HG03108 (cell line): ENCODE results near the gene RHBDF1.
"Not testable (repeated sequence)": the region's sequence is repeated elsewhere in the genome, so short reads cannot be mapped to it uniquely, and the experiment has no call there.

Source experiments
- ATAC-seq: cut with Tn5 transposase; IDR thresholded peaks from one replicate; pipeline ENCODE4 v1.9.1; 2021; ENCODE audit warnings: moderate library complexity; ENCODE audit not compliant: unreplicated experiment

The RHBDF1 gene

GRCh38 chr16:37511-37910 lies 34.9 kb downstream of the RHBDF1 start:
- ATAC-seq: no peak

- no peak for ATAC-seq
Measured at GRCh38 chr16:36336-36984, 36.0 kb downstream of the RHBDF1 start.

- no peak for ATAC-seq
Measured at GRCh38 chr16:35678-36305, 36.6 kb downstream of the RHBDF1 start.

GRCh38 chr16:35011-35677 lies 37.3 kb downstream of the RHBDF1 start:
- ATAC-seq: no peak

GRCh38 chr16:34648-34987 lies 37.8 kb downstream of the RHBDF1 start:
- no peak for ATAC-seq

- ATAC-seq: no peak
Measured at GRCh38 chr16:33877-34647, 38.4 kb downstream of the RHBDF1 start.

- not testable (repeated sequence) for ATAC-seq
Measured at GRCh38 chr16:33154-33876, 39.1 kb downstream of the RHBDF1 start.

GRCh38 chr16:30627-31026 lies 41.8 kb downstream of the RHBDF1 start:
- ATAC-seq: not testable (repeated sequence)

GRCh38 chr16:25926-26348 lies 46.5 kb downstream of the RHBDF1 start:
- peak; percentile 78 for ATAC-seq

- ATAC-seq: not testable (repeated sequence)
Measured at GRCh38 chr16:24151-24550, 48.3 kb downstream of the RHBDF1 start.

- ATAC-seq: not testable (repeated sequence)
Measured at GRCh38 chr16:20886-21285, 51.5 kb downstream of the RHBDF1 start.

- ATAC-seq: not testable (repeated sequence)
Measured at GRCh38 chr16:17062-17765, 55.2 kb downstream of the RHBDF1 start.

GRCh38 chr16:10772-11171 lies 61.7 kb downstream of the RHBDF1 start:
- ATAC-seq: not testable (repeated sequence)

- ATAC-seq: no peak
Measured at GRCh38 chr16:9903-10665, 62.3 kb downstream of the RHBDF1 start.
